Mucosa of stomach (tissue), 1 donor: ENCODE measurements around the gene TSPAN7.

Source experiments
- H3K27me3 ChIP-seq: one replicate; pipeline ENCODE4 v1.7.0; 2013; ENCODE audit warnings: mild to moderate bottlenecking, low read length; ENCODE audit not compliant: control insufficient read depth, insufficient read depth
- H3K36me3 ChIP-seq: one replicate; pipeline ENCODE4 v1.7.0; 2013; ENCODE audit warnings: low read length; ENCODE audit not compliant: control insufficient read depth, insufficient read depth
- H3K4me1 ChIP-seq: one replicate; pipeline ENCODE4 v1.7.0; 2013; ENCODE audit warnings: mild to moderate bottlenecking, low read length; ENCODE audit not compliant: control insufficient read depth, insufficient read depth
- H3K4me3 ChIP-seq: one replicate; pipeline ENCODE4 v1.7.0; 2013; ENCODE audit warnings: low read length
- H3K9ac ChIP-seq: one replicate; pipeline ENCODE4 v1.7.0; 2013; ENCODE audit warnings: mild to moderate bottlenecking, low read length, moderate library complexity
- H3K9me3 ChIP-seq: one replicate; pipeline ENCODE4 v1.7.0; 2013; ENCODE audit warnings: mild to moderate bottlenecking, low read length, moderate library complexity; ENCODE audit not compliant: control insufficient read depth
- donor health status: Pancreatic carcinoma.

Gene TSPAN7

DNA sequence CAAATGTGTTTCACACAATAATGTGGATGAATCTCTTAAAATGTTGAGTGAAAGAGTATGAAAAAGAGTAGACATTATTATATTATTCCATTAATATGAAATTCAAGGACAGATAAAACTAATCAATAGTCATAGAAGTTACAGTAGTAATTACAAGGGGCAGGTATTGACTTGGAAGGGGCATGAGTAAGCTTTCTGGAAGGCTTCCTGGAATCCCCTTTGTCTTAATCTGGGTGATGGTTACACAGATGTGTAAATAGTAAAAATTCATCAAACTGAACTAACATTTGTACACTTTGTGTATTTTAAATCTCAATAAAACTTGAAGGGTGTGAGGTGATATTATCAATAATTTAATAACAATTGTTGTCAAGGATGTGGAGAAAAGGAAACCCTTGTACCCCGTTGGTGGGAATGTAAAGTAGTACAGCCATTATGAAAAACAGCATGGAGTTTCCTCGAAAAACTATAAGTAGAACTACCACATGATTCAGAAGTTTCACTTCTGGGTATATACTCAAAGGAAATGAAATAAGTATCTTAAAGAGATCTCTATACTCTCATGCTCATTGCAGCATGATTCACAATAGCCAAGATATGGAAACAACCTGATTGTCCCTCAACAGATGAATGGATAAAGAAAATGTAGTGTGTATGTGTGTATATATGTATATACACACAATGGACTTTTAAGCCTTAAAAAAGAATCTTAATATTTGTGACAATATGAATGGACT is 143.0 kb downstream of the TSPAN7 start:
- H3K4me3 ChIP-seq: no peak overlapping the region
- no peaks in the 10 kb centered on the region for H3K4me1 ChIP-seq
- no peaks in the 10 kb centered on the region for H3K27me3 ChIP-seq
- H3K36me3 ChIP-seq: no peaks in the 10 kb centered on the region
- no peak overlapping the region for H3K9ac ChIP-seq
- no peaks in the 10 kb centered on the region for H3K9me3 ChIP-seq

- Histone ChIP-seq H3K9ac (no peak overlapping the region), H3K4me3 (no peak overlapping the region), H3K36me3 (no peaks in the 10 kb centered on the region), H3K9me3 (no peaks in the 10 kb centered on the region), H3K4me1 (no peaks in the 10 kb centered on the region), H3K27me3 (no peaks in the 10 kb centered on the region)
Measured at GRCh38 chrX:38717871-38718270, 156.5 kb downstream of the TSPAN7 start.

DNA sequence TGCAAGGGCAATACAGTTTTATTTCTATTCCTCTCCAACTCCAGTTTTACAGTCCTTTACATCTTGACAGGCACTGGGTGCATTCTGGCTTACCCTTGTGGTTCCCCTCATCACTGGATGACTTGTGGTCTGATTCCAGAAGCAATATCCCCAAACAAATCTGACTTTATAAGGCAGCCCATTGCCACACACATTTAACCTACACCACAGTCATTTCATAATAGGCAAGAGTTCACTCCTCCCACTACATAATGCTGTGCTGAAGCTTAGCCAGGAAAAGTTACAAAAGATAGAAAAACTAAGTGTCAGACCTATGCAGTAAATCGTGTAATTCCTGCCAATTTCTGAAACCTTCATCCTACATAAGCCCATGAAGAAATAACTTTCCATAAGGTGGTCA is 157.0 kb downstream of the TSPAN7 start:
- Histone ChIP-seq H3K4me1 (no peaks in the 10 kb centered on the region), H3K36me3 (no peaks in the 10 kb centered on the region), H3K27me3 (no peaks in the 10 kb centered on the region), H3K4me3 (no peak overlapping the region), H3K9me3 (no peaks in the 10 kb centered on the region), H3K9ac (no peak overlapping the region)

DNA sequence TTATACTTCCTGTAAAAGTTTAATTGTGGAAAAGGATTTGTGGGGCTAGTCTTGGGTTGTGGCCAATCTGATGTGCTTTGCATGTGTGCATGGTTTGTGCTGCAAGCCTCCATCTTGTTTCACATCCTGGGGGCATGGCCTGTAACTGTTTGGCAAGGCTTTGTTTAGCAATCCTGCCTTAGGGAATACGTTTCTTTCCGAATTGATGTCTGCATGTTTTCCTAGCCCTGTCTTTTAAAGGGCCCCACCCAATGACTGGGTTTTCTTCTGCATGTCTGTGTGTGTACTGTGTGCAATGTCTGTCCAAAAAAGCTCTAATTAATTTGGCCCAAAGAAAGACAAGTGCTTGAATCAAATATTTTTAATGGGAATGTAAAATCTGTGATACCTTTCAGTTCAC is 165.3 kb downstream of the TSPAN7 start:
- no peaks in the 10 kb centered on the region for H3K27me3 ChIP-seq
- H3K9me3 ChIP-seq: no peaks in the 10 kb centered on the region
- H3K9ac ChIP-seq: no peak overlapping the region
- no peaks in the 10 kb centered on the region for H3K36me3 ChIP-seq
- H3K4me3 ChIP-seq: no peak overlapping the region
- no peaks in the 10 kb centered on the region for H3K4me1 ChIP-seq

DNA sequence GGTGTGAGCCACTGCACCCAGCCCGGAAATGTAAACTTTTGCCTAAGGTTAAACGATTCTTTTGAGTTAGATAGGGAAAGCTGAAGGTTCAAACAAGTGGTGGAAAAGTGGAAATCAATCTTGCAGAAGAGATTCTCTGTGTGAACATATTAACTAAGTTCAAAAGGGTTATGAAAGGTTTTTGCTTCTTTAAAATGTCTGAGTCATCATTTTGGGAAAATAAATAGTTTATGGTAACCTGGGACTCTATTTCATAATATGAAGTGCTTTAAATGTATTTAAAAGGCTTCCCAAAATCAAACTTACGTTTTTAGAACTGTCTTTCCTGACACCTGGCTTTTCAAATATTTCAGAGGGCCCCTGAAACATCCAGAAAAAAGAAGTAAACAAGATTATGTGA is 166.3 kb downstream of the TSPAN7 start:
- H3K36me3 ChIP-seq: no peaks in the 10 kb centered on the region
- H3K9me3 ChIP-seq: no peaks in the 10 kb centered on the region
- H3K27me3 ChIP-seq: no peaks in the 10 kb centered on the region
- H3K9ac ChIP-seq: no peak overlapping the region
- H3K4me3 ChIP-seq: no peak overlapping the region
- H3K4me1 ChIP-seq: no peaks in the 10 kb centered on the region

DNA sequence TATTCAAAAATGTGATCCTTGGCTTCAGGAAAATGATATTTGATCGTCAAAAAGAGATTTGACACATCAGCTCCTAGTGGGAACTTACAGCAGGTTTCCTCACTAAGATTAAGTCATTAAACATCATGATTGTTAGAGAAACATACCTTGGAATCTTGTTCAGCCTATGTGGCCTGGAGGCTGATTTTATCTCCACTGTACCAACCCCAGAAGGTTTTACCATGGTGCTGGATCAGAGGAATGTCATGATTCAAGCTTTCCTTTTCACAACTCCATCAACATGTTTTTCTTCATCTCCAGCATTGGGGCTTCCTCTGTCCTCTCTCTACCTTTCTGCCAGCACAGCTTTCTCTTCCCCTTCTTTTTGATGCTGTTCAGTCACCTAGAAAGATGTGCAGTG is 171.5 kb downstream of the TSPAN7 start:
- no peaks in the 10 kb centered on the region for H3K27me3 ChIP-seq
- no peaks in the 10 kb centered on the region for H3K9me3 ChIP-seq
- H3K4me1 ChIP-seq: no peaks in the 10 kb centered on the region
- H3K4me3 ChIP-seq: no peak overlapping the region
- H3K36me3 ChIP-seq: no peaks in the 10 kb centered on the region
- H3K9ac ChIP-seq: no peak overlapping the region
